ENCODE measurements around the gene MLH1. TPM values are rescaled to one million over a fixed set of nuclear protein-coding genes. Genes with fewer than 3 reads are reported as not detected.
"Not testable (repeated sequence)": the region's sequence is repeated elsewhere in the genome, so short reads cannot be mapped to it uniquely, and the experiment has no call there.

The MLH1 gene
- total RNA-seq, 2 donors from 2014 or later, result 25.7 to 27.7 TPM

DNA sequence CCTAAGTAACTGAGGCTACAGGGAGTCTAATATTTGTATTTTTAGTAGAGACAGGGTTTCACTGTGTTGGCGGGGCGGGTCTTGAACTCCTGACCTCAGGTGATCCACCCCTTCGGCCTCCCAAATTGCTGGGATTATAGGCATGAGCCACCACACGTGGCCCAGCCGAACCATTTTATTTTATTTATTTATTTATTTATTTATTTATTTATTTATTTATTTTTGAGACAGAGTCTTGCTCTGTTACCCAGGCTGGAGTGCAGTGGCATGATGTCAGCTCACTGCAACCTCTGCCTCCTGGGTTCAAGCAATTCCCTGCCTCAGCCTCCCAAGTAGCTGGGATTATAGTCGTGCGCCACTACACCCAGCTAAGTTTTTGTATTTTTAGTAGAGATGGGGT is 30.3 kb upstream of the MLH1 start:
- H3K9me3 ChIP-seq (ENCODE audit: control insufficient read depth, low read length, poor library complexity, severe bottlenecking); H3K4me1 Mint-ChIP-seq; H3K36me3 Mint-ChIP-seq (ENCODE audit: low read depth); ATAC-seq; H3K4me3 Mint-ChIP-seq; H3K27me3 Mint-ChIP-seq; H3K27ac Mint-ChIP-seq; DNase-seq: not testable (repeated sequence)

GRCh38 chr3:36964331-36964730 is 29.0 kb upstream of the MLH1 start:
- Mint-ChIP-seq H3K36me3 (ENCODE audit: low read depth) (no peaks in the 10 kb centered on the region), H3K4me3 (no peak overlapping the region), H3K27me3 (no peaks in the 10 kb centered on the region), H3K27ac (no peak overlapping the region), H3K4me1 (peaks cover 8% of the 10 kb centered on the region)
- ATAC-seq (no peak), DNase-seq (no peak)
- no peaks in the 10 kb centered on the region for H3K9me3 ChIP-seq (ENCODE audit: control insufficient read depth, low read length, poor library complexity, severe bottlenecking)

DNA sequence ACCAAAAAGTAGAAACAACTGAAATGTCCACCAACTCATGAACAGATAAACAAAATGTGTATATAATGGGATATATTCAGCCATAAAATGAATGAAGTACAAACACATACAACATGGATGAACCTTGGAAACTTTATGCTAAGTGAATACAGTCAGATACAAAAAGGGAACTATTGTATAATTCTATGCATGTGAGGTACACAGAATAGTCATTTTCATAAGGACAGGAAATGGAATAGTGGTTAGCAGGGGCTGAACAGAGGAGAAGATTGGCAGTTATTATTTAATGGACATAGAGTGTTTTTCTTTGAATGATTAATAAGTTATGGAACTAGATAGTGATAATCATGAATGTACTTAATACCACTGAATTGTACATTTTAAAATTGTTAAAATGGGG is 28.5 kb upstream of the MLH1 start:
- H3K36me3 Mint-ChIP-seq (ENCODE audit: low read depth), result no peaks in the 10 kb centered on the region
- H3K4me3 Mint-ChIP-seq, result no peak overlapping the region
- DNase-seq (no peak), ATAC-seq (no peak)
- no peaks in the 10 kb centered on the region for H3K9me3 ChIP-seq (ENCODE audit: control insufficient read depth, low read length, poor library complexity, severe bottlenecking)
- no peaks in the 10 kb centered on the region for H3K27me3 Mint-ChIP-seq
- no peak overlapping the region for H3K27ac Mint-ChIP-seq
- peaks cover 13% of the 10 kb centered on the region for H3K4me1 Mint-ChIP-seq

- H3K27ac Mint-ChIP-seq, result no peak overlapping the region
- ATAC-seq, result no peak
- no peaks in the 10 kb centered on the region for H3K27me3 Mint-ChIP-seq
- H3K4me1 Mint-ChIP-seq, result peaks cover 16% of the 10 kb centered on the region
- no peak for DNase-seq
- no peaks in the 10 kb centered on the region for H3K36me3 Mint-ChIP-seq (ENCODE audit: low read depth)
- no peak overlapping the region for H3K4me3 Mint-ChIP-seq
- H3K9me3 ChIP-seq (ENCODE audit: control insufficient read depth, low read length, poor library complexity, severe bottlenecking), result no peaks in the 10 kb centered on the region
These were observed 27.9 kb upstream of the MLH1 start for GRCh38 chr3:36965440-36965839.

- H3K27me3 Mint-ChIP-seq, result no peaks in the 10 kb centered on the region
- H3K9me3 ChIP-seq (ENCODE audit: control insufficient read depth, low read length, poor library complexity, severe bottlenecking), result no peaks in the 10 kb centered on the region
- H3K27ac Mint-ChIP-seq, result peak overlapping the region; percentile 92
- no peaks in the 10 kb centered on the region for H3K36me3 Mint-ChIP-seq (ENCODE audit: low read depth)
- no peak for DNase-seq
- H3K4me1 Mint-ChIP-seq, result peaks cover 23% of the 10 kb centered on the region
- no peak overlapping the region for H3K4me3 Mint-ChIP-seq
- ATAC-seq, result no peak
These were observed 24.2 kb upstream of the MLH1 start for GRCh38 chr3:36969085-36969484.

GRCh38 chr3:36969540-36970432 is 23.5 kb upstream of the MLH1 start:
- H3K4me3 Mint-ChIP-seq, result peak overlapping the region; percentile 47
- ATAC-seq (peak; percentile 97), DNase-seq (no peak)
- H3K36me3 Mint-ChIP-seq (ENCODE audit: low read depth), result no peaks in the 10 kb centered on the region
- peaks cover 22% of the 10 kb centered on the region for H3K4me1 Mint-ChIP-seq
- H3K27ac Mint-ChIP-seq, result peak overlapping the region; percentile 92
- no peaks in the 10 kb centered on the region for H3K9me3 ChIP-seq (ENCODE audit: control insufficient read depth, low read length, poor library complexity, severe bottlenecking)
- no peaks in the 10 kb centered on the region for H3K27me3 Mint-ChIP-seq

- no peaks in the 10 kb centered on the region for H3K36me3 Mint-ChIP-seq (ENCODE audit: low read depth)
- H3K27me3 Mint-ChIP-seq, result no peaks in the 10 kb centered on the region
- no peak overlapping the region for H3K4me3 Mint-ChIP-seq
- ATAC-seq (no peak), DNase-seq (no peak)
- H3K27ac Mint-ChIP-seq, result no peak overlapping the region
- H3K4me1 Mint-ChIP-seq, result peaks cover 20% of the 10 kb centered on the region
- no peaks in the 10 kb centered on the region for H3K9me3 ChIP-seq (ENCODE audit: control insufficient read depth, low read length, poor library complexity, severe bottlenecking)
These were observed 21.2 kb upstream of the MLH1 start for GRCh38 chr3:36972163-36972562.

DNA sequence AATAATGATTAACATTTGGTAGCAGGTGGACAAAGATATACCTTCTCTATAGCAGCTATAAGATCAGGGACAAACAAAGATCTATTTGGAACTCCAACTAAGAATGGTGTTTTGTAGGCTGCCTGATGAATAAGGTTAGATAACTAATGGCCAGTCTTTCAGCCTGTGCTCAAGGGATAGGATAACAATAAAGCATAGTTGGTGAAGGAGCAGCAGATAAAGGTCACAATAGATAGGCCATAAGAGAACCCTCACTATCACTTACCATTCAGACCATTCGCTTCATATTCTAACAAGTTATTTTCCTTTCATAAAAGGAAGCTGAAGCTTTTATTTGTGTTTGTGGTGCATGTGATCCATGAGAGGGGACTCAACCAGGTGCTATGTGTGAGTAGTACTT is 20.2 kb upstream of the MLH1 start:
- peak overlapping the region; percentile 11 for H3K27ac Mint-ChIP-seq

DNA sequence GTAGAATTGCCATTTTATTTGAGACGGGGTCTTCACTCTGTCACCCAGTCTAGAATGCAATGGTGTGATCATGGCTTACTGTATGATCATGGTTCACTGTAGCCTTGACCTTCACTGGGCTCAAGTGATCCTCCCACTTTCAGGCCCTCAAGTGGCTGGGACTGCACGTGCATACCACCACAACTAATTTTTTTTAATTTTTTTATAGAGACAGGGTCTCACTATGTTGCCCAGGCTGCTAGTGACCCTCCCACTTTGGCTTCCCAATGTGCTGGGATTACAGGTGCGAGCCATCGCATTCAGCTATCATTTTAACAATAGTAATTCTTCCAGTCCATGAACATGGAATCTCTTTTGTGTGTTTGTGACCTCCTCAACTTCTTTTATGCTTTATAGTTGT is 12.3 kb upstream of the MLH1 start:
- no peak for ATAC-seq
- peaks cover 5% of the 10 kb centered on the region for H3K4me1 Mint-ChIP-seq
- no peak overlapping the region for H3K27ac Mint-ChIP-seq
- no peaks in the 10 kb centered on the region for H3K9me3 ChIP-seq (ENCODE audit: control insufficient read depth, low read length, poor library complexity, severe bottlenecking)
- H3K27me3 Mint-ChIP-seq, result no peaks in the 10 kb centered on the region
- peaks cover 10% of the 10 kb centered on the region for H3K36me3 Mint-ChIP-seq (ENCODE audit: low read depth)
- no peak overlapping the region for H3K4me3 Mint-ChIP-seq
- DNase-seq, result no peak

More for the DNA sequence above, 20.2 kb upstream of the MLH1 start:
- no peak for DNase-seq
- Mint-ChIP-seq H3K4me1 (peaks cover 20% of the 10 kb centered on the region), H3K27me3 (no peaks in the 10 kb centered on the region), H3K36me3 (ENCODE audit: low read depth) (peaks cover 2% of the 10 kb centered on the region), H3K4me3 (no peak overlapping the region)
- no peaks in the 10 kb centered on the region for H3K9me3 ChIP-seq (ENCODE audit: control insufficient read depth, low read length, poor library complexity, severe bottlenecking)
- no peak for ATAC-seq

- peaks cover 4% of the 10 kb centered on the region for H3K36me3 Mint-ChIP-seq (ENCODE audit: low read depth)
- no peaks in the 10 kb centered on the region for H3K9me3 ChIP-seq (ENCODE audit: control insufficient read depth, low read length, poor library complexity, severe bottlenecking)
- peaks cover 39% of the 10 kb centered on the region for H3K4me1 Mint-ChIP-seq
- no peak for DNase-seq
- H3K27me3 Mint-ChIP-seq, result no peaks in the 10 kb centered on the region
- no peak for ATAC-seq
- peak overlapping the region; percentile 59 for H3K27ac Mint-ChIP-seq
- peak overlapping the region; percentile 58 for H3K4me3 Mint-ChIP-seq
These were observed 5.0 kb upstream of the MLH1 start for GRCh38 chr3:36988356-36988755.

GRCh38 chr3:36989005-36989404 is 4.3 kb upstream of the MLH1 start:
- Mint-ChIP-seq H3K27ac (peak overlapping the region; percentile 59), H3K27me3 (no peaks in the 10 kb centered on the region), H3K36me3 (ENCODE audit: low read depth) (peaks cover 4% of the 10 kb centered on the region), H3K4me1 (peaks cover 39% of the 10 kb centered on the region), H3K4me3 (peak overlapping the region; percentile 69)
- H3K9me3 ChIP-seq (ENCODE audit: control insufficient read depth, low read length, poor library complexity, severe bottlenecking), result no peaks in the 10 kb centered on the region
- DNase-seq (no peak), ATAC-seq (no peak)

DNA sequence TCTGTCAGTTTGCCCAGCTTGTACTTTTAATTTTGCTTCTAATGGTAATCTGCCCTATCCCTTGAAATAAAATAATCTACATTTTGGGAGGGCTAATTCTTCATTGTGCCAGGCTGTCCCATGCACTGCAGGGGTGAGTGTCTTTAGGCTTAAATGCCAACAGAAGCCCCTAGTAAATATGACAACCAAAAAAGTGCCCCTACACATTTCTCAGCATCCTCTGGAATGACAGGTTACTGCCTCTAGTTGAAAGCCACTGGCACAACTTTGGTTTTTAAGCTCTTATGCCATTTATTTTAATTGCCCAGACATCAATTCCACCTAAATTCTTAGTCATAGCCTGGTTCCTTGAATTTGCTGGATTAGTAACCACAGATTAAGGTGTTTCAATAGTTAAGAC is 3.8 kb upstream of the MLH1 start:
- peaks cover 4% of the 10 kb centered on the region for H3K36me3 Mint-ChIP-seq (ENCODE audit: low read depth)
- H3K4me1 Mint-ChIP-seq, result peaks cover 36% of the 10 kb centered on the region
- peak overlapping the region; percentile 59 for H3K27ac Mint-ChIP-seq

GRCh38 chr3:36991147-36991546 is 2.2 kb upstream of the MLH1 start:
- peaks cover 2% of the 10 kb centered on the region for H3K36me3 Mint-ChIP-seq (ENCODE audit: low read depth)
- no peaks in the 10 kb centered on the region for H3K9me3 ChIP-seq (ENCODE audit: control insufficient read depth, low read length, poor library complexity, severe bottlenecking)
- H3K27ac Mint-ChIP-seq, result no peak overlapping the region
- no peak for DNase-seq
- H3K27me3 Mint-ChIP-seq, result no peaks in the 10 kb centered on the region
- H3K4me1 Mint-ChIP-seq, result peaks cover 32% of the 10 kb centered on the region
- H3K4me3 Mint-ChIP-seq, result no peak overlapping the region
- ATAC-seq, result no peak

More for the DNA sequence above, 3.8 kb upstream of the MLH1 start:
- no peaks in the 10 kb centered on the region for H3K27me3 Mint-ChIP-seq
- no peak for DNase-seq
- H3K9me3 ChIP-seq (ENCODE audit: control insufficient read depth, low read length, poor library complexity, severe bottlenecking), result no peaks in the 10 kb centered on the region
- no peak for ATAC-seq
- H3K4me3 Mint-ChIP-seq, result peak overlapping the region; percentile 69

Measured in T-helper 17 cell (primary cell).